Stimulated activated naive CD4-positive, alpha-beta T cell (primary cell): Measurements from ENCODE around the gene PNPLA7.
"Not testable (repeated sequence)": the region's sequence is repeated elsewhere in the genome, so short reads cannot be mapped to it uniquely, and the experiment has no call there.

Source experiments
- DNase-seq, 6 experiments: peaks; one replicate each; lab custom pipeline; 2025; lab: John Stamatoyannopoulos, UW

PNPLA7 gene

DNA sequence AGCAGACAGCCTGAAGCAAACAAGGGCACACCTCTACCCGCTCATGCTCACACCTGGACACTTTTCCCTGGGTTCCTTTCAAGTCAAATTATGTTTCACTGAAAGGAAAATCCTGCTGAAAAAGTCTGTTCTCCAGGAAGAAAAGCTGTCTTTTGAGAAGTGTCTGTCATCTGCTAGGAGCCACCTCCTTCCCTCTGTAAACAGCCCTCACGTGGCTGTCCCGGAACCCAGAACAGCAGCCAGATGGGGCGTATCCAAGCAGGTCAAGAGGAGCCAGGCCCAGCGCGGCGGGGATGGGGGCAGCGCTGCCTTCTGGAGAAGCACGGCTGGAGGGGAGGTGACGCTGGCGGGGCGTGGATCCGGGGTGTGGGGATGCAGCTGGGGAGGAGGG is at the start of gene PNPLA7:
TSS of gene PNPLA7 (minus strand) at position 172 of the 391 bp plus-strand sequence. CDS start 205 bp downstream, outside the sequence.
- peak; percentile 10 to 55 (median 36) for DNase-seq

DNA sequence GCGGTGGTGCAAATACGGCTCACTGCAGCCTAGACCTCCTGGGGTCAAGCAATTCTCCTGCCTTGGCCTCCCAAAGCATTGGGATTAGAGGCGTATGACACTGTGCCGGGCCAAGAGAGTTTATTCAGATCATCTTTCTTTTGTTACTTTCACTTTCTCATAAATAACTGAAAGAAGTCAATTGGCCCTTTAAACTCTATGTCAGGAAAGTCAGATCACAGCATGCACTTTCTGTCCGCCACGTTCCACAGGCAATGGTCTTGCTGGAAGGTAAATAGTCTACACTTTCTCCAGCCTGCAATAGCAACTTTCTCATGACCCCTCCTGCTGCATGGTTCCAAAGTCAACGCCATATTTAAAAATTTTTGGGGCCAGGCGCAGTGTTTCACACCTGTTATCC is 48.7 kb upstream of the PNPLA7 start:
- no peak for DNase-seq

DNA sequence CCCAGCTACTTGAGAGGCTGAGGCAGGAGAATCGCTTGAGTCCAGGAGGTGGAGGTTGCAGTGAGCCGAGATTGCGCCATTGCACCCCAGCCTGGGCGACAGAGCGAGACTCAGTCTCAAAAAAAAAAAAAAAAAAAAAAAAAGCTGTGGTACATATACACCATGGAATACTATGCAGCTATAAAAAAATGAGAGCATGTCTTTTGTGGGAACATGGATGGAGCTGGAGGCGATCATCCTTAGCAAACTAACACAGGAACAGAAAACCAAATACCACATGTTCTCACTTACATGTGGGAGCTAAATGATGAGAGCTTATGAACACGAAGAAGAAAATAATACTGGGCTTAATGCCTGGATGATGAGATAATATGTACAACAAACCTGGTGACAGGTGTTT is 46.4 kb upstream of the PNPLA7 start:
- not testable (repeated sequence) for DNase-seq

DNA sequence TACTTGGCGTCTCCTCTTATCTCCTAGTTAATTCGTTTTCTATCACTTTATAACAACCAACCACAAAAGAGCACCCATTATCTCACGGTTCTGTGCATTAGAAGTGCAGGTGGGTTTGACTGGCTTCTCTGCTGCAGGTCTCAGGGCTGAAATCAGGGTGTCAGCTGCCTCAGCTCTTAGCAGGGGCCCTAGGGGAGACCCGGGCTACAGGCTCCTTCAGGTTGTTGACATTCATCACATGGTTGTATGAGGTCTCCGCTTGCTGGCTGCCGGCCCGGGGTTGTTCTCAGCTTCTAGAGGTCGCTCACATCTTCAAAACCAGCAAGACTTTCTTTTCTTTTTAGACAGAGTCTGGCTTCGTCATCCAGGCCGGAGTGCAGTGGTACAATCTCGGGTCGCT is 43.0 kb upstream of the PNPLA7 start:
- no peak for DNase-seq

DNA sequence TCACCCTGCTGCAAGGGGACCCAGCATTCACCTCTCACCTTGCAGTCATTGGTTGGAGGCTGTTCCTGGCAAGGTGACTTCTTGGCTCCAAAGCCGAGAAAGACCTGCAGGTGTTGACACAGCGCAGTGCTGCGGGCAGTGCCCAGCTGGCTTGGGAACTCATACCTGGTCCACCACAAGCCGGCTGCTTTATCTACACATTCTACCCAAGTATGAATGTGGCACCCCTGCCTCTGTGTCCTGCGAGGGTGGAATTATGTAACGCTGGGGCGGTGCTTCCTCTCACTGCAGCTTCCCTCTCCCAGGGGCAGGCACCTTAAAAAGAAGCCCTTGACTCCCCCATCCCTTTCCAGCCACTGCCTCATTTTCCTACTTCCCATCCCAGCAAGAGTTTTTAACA is 42.6 kb upstream of the PNPLA7 start:
- no peak for DNase-seq

DNA sequence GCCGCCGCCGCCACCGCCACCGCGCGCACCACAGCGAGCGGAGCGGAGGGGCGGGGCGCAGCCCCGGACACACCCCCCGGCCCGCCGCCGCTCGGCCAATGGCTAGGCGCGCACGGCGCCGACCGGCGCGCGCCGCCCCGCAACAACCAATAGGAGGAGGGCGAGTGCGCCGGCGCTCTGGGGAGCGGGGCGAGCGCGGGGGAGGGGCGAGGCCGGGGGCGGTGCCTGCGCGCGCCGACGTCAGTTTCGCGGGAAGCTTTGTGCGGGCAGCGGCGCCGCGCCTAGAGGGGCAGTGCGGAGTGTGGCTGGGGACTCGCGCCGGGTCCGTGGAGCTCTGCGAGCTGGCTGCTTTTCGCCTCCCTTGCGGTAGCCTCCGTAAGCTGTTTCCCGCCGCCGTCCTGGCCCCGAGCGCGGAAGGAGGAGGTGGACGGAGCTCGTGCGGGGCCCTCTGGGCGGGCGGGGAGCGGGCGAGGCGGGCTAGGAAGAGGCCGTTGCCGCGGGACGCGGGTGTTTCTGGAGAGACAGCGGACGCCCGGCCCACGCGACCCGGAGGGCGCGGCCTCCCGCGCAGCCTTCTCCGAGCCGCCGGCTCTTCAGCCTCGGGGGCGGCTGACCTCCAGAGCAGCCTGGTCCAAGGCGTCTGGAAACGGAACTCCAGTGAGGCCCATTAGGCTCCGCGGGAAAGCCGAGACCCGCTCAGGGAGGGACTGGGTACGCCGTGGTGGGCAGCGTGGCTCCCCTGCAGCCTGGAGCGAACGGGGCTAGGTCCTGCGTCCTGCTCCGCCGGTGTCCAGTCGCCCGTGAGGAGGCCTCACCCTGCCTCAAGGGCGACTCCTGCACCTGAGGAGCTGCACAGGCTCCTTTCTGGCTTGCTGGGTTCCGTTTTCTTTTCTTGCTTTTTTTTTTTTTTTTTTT is 40.5 kb upstream of the PNPLA7 start, which contains the start of gene ZMYND19:
TSS of gene ZMYND19 (minus strand) at position 44 of the 915 bp plus-strand sequence. CDS start 249 bp downstream, outside the sequence.
- peak; percentile 82 to 93 (median 88) for DNase-seq

DNA sequence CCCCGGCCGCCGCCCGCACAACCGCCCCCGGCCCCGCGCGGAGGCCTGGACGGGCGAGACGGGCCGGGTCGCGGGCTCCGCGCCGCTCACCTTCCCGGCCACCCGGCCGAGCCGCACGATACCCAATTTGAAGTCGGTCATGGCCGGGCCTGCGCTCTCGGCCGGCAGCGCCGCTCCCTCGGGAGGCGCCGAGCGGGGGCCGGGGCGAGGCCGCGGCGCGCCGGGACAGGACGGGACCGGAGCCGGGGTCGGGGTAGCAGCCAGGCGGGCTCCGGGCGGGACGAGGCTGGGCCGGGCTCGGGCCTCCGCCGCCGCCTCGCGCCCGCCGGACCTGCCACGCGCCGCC is 39.9 kb upstream of the PNPLA7 start:
- DNase-seq = no peak

DNA sequence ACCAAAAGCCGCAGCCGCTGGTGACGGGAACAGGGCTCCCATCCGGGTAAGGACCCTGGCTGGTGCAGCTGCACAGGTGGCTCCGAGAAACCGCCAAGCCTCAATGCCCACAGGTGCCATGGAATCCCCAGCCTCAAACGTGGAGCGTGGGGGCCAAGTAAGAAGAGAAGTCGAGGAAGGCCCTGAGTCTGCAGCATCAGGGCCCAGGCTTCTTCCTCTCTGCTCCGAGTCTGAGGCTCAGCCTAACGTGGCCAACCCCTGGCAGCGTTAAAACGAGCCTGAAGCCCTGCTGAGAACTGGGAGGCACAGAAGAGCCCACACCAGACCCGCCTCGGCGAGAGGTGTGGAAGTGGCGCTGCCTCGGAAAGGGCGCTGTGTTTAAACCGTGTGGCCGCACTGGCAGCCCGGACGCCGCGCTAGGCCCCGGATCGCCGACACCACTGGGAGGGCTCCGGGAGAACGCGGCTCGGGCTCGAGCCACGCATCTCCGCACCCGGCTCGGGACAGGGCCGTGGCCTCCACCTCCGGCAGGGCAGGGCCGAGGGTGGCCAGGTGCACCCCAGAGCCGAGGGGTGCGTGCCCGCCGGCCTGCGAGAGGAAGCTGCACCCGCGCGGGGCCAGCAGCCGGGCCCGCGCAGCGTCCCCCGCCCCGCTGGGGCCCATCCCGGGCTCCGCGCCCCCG is 39.4 kb upstream of the PNPLA7 start:
- DNase-seq = peak in 1 of 6 experiments; percentile 9

DNA sequence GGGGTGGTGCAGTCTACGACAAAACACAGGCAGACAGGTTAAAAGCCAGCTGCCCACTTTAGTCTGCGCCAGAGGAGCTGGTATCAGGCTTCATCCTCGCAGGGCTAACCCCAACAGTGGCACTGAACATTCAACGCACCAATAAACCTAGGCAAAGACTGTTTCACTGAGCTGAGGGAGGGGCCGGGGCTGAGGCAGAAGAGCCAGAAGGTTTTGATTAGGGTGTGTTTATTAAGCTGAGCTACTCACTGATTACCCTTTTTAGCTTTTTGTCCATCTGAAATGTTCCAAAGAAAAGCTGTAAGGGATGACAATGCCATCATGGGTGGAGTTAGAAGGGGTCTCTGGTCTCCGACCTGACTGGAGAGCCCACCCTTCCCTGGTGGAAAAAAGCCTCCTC is 38.7 kb upstream of the PNPLA7 start:
- DNase-seq = no peak

DNA sequence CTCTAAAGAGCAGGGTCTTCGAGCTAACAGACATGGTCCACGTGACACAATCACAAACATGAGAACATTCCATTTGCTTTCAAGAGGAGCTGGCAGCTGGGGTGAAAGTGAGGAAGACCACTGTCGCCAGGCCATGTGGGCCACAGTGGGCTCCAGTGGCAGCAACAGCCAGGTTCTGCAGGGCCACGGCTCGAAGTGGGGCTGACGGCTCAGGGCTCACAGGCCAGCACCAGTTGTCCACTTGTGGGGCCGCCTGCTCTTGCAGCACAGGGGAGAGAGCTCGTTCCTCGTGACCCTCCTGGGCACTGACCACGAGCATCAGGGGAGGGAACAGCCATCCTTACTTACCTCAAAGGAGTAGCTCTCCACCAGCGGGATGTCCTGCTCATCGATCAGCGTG is 38.1 kb upstream of the PNPLA7 start:
- DNase-seq = no peak

DNA sequence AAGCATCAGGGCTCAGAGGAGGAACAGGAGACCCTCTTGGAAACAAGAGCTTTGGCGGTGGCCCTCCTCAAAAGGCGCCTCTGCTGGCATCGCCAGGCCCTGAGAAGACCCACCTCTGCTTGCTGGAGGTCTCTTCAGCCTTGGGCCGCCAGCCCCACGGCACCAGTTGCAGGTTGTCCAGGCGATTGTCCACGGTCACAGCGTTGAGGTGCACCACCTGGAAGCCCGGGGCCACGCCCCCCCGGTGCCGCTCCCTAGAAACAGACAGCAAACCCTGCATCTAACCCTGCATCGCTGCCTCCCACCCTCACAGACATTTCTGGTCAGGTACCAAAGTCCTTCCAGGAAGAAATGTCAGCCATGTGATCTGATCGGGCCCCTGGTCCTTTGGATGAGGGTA is 36.7 kb upstream of the PNPLA7 start:
- no peak for DNase-seq

DNA sequence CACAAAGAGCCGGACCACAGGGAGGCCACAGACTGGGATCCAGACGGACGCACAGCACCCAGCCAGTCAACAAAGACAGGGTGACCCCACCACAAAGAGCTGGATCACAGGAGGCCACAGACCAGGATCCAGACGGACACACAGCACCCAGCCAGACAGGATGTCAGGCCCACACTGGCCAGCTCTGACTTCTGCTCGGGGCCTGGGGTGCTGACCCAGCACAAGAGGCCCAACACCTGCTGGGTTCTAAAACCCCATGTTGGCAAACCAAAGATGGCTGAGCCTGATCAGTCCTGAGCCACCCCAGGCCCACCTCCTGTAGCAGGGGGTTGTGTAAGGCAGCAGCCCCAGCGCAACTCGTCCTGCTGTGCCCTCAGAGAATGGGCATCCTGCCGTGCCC is 33.8 kb upstream of the PNPLA7 start:
- no peak for DNase-seq

DNA sequence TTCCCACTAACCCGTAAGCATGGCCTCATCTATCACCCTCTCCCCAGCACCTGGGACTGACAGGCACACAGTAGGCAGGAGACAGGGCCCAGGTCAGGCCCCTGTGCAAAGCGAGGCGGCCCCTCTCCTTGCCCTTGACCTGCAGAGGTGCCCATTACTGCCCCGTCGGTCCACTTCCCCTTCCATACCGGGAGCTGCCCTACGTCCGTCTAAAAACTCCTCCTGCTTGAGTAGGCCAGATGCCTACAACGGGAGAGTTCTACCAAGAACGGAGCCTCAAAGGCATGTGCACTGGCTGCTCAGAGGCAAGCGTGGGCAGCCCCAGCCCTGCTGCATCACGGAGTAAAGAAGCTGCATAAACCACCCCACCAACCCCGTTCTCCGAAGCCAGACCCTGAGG is 33.1 kb upstream of the PNPLA7 start:
- DNase-seq = no peak

DNA sequence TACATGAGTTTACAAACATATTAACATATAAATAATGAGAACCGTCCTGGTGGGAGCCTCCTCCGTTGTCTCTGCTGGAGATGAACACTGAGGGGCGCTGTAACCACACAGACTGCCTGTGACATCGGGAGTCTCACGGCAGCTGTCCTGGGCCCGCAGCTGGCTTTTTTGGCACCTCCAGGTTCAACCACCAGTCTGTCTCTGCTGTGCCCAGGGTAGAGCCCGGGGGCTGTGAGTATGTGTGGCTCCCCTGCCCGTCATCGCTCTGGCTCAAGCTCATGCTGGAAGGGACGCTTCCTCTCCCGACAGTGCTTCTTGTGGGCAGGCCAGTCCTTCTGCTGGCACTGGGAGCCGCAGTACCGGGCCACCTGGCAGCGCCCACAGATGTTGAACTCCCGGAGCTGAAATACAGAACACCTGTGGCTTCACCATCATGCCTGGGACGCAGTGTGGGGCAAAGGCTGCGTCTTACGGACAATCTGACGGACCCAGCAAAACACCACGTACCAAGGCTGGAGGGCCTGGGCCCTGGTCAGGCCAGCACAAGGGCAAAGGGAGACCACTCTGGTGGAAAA is 32.2 kb upstream of the PNPLA7 start:
- peak in 2 of 6 experiments; percentile 6 to 19 for DNase-seq

DNA sequence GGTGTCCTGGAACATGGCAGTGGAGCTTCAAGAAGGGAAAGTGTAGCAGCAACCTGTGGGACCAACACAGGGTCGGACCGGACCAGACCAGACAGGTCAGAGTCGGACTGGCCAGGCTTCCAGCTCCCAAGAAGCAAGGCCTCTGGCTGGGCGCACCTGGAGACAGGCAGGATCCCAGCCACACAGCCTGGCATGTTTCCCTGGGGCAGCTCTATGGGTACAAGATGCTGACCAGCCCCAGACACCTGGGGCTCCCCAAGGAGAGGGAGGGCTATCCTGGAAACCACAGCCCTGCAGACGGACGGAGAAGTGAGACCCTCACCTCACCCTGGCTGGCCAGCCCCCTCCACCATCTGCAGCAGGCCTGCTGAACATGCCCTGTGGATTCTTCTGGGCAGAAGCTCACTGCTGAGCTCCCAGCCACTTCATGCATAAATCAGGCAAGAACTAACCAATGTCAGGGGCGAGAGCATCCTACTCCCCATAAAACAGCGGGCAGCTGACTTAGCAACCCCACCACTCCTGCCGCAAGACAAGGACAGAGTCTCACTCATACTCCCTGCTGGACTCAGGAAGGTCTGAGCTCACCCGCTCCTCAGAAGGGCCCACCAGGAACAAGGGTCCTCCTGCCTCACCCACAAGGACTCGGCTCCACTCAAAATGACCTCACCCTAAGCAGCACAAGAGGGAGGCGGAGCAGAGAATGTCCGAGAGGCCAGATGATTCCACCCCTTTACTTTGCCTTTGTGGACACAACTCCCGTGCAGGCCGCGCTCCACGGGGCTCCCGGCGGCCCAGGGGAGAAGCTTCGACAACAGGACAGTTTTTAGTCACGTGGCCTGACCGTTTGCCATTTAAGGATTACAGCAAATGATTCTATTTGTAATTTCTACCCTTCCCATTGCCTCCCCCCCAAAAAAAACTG is 31.4 kb upstream of the PNPLA7 start:
- no peak for DNase-seq

DNA sequence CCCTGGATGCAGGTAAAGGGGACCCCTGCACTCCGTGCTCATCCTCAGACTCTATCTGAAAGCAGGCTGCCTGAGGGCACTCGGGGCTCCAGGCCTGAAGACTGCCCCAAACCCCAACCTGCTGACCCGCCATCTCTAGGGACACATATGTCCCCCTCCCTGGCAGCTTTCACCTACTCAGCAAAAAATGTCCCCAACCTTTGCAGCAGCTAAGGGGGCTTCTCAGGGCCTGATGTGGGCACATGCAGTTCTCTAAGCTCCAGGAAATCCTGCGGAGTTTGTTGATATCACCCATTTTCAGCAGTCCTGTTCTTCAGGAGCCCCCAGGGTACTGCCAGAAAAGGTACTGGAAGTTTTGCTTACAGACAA is 30.7 kb upstream of the PNPLA7 start:
- DNase-seq = no peak

DNA sequence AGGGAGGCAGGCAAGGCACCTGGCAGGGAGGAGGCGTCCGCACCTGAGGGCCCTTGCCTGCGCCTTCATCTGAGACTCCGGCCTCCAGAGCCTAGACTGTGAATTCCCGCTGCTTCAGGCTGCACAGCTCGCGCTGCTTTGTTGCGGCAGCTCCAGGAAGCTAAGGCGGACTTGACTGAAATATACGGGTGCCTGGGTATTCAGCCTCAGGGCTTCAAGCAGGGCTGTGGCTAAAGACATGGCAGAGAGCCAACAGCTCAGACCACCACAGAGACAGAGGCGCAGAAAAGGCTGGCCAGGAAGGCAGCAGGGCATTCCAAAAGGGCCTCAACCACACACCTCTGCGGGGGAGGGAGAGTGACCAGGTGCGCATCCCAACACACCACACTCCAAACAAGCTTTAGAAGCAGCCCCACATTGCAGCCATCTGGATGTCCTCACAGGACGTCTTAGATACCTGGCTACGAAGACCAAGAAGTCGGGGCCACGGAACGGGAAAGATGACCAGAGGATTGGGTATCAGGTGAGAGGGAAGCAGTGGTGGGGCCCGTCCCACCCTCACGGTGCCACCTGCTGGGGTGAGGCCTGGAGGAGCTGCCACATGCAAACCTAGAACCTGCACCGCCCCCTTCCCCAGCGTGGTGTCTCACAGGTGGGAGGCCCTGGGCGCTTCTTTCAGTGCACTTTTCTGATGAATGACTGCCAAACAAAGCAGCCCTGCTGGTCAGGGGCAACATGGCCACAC is 30.2 kb upstream of the PNPLA7 start:
- no peak for DNase-seq

DNA sequence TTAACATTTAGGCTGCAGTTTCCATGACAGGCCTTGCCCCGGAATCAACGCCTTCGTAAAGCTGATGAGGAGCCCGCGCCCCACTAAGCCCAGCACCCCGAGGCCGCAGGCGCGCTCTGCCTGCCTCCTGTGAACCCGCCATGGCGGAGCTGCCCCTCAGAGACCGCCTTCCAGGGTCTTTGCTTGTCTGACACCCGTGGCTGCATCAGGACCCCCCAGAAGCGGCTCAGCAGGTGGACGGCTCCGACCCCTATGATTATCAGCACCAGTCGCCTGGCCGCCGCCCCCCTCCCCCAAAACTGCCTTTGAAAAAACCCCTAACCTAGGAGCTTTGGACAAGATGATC is 29.0 kb upstream of the PNPLA7 start:
- no peak for DNase-seq

DNA sequence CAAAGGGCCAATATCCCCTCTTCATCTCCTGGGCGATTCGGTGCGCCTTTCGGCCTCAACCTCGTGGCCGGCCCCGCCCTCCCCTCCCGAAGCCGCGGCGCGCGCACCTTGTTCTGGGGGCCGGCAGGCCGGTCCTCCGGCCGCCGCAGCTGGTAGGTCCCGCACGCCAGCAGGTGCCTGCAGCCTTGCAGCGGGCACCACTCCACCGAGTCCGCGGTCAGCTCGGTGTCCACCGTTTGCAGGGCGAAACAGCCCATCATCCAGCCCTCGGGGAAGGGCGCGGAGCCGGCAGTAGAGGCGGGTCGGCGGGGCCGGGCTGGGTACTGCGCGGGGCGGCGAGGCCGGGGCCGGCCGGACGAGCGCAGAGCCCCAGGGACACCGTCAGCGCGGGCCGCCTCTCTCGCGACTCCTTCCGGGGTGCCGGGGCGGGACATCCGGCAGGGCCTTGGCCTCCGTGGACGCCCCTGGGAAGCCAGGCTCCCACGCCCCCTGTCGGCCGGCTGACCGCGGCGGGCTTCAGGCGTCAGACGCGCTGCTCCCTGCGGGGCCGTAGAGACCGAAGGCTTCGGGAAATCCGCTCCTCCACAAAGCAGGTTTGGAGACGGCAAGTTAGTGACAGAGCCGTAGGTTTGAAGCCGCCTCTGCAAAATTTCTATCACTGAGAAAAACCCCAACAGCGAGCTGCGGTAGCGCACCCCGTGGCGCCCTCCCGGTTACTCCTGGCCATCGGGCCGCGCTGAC is 28.5 kb upstream of the PNPLA7 start, which contains the start of gene DPH7:
TSS of gene DPH7 (minus strand) at position 408 of the 741 bp plus-strand sequence. CDS start at position 260, 148 bp downstream.
- peak; percentile 79 to 94 (median 90) for DNase-seq

DNA sequence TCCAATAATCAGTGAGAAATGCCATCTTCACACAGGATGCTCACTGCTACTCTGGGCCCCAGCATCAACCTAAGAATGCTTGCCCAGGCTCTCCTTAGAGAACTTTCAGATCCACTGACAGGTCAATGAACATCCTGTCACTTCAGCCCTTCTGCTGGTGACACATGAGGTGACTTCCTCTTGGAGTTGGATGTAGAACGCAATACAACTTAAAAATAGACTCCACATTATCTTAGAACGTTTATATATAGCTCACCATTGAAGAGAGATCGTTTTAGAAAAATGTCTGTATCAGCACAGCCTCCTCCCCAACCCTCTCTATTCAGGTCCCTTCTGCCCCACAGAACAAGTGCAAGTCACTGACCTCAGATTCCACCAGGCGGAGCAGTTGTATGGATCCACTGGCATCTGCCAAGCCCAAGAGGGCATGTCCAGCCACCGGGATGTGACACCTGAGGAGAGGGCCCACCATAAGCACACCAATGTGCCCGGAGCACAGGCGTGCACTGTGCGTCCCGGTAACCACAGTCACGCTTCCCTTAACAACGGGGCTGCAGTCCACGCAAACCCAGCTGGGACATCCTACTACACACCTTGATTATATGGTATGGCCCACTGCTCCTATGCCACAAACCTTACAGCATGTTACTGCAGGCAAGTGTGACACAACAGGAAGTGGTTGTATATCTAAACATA is 25.7 kb upstream of the PNPLA7 start:
- no peak for DNase-seq
